Measurements from ENCODE around the gene IL21. TPM values are rescaled to one million over a fixed set of nuclear protein-coding genes. Genes with fewer than 3 reads are reported as not detected.

The IL21 gene
- total and polyA plus RNA-seq, 2 experiments from 2014 or later, result not detected

DNA sequence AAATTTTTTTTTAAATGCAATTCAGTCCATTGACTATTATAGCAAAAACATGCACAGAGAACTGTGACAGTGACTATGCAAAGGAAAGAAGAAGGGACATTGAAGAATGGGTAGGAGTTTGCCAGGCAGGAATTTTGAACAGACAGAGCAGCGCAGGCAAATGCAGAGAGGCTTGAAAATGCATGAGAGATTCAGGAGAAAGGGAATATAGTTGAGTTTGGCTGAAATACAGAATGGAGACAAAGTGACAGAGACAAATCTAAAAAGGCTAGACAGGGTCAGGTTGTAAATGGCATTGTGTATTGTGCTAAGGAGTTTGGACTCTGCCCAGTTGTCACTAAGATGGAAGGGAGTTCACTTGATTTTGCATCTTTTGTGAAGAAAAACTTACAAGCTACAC lies 42.4 kb upstream of the IL21 start:
- Histone ChIP-seq H3K9me2 (replicated peaks; ENCODE audit: insufficient read depth) (no peaks in the 10 kb centered on the region), H3K9me3 (ENCODE audit: low read depth) (no peaks in the 10 kb centered on the region), H3K27ac (no peak overlapping the region), H3K36me3 (replicated peaks; ENCODE audit: insufficient read depth, low read depth) (no peaks in the 10 kb centered on the region), H2AFZ (no peak overlapping the region), H3K4me3 (no peak overlapping the region), H4K20me1 (ENCODE audit: insufficient read depth, poor library complexity, severe bottlenecking) (no peaks in the 10 kb centered on the region), H3K4me2 (no peak overlapping the region), H3K4me1 (ENCODE audit: insufficient read depth) (peaks cover 12% of the 10 kb centered on the region), H3K79me2 (no peaks in the 10 kb centered on the region), H3K27me3 (no peaks in the 10 kb centered on the region)
- DNase-seq (ENCODE audit: low spot score), result no peak
- TF ChIP-seq CTCF (IDR thresholded peaks at IDR 0.05; ENCODE audit: poor library complexity) (no peak), EZH2phosphoT487 (IDR thresholded peaks at IDR 0.05; ENCODE audit: low read depth, severe bottlenecking, unreplicated experiment) (no peak), EZH2 (IDR thresholded peaks at IDR 0.05; ENCODE audit: borderline replicate concordance) (no peak)
- 100% methylated on average over 1 of the region's 1 CpG for WGBS (ENCODE audit: low lambda C conversion rate, missing lambda C conversion rate)

GRCh38 chr4:122662701-122663100 lies 41.8 kb upstream of the IL21 start:
- no peaks in the 10 kb centered on the region for H3K9me3 ChIP-seq (ENCODE audit: low read depth)
- 76% methylated on average over 2 of the region's 2 CpGs for WGBS (ENCODE audit: low lambda C conversion rate, missing lambda C conversion rate)
- no peaks in the 10 kb centered on the region for H3K9me2 ChIP-seq (replicated peaks; ENCODE audit: insufficient read depth)
- no peaks in the 10 kb centered on the region for H3K36me3 ChIP-seq (replicated peaks; ENCODE audit: insufficient read depth, low read depth)
- H3K4me1 ChIP-seq (ENCODE audit: insufficient read depth), result peaks cover 12% of the 10 kb centered on the region
- no peaks in the 10 kb centered on the region for H4K20me1 ChIP-seq (ENCODE audit: insufficient read depth, poor library complexity, severe bottlenecking)
- no peak overlapping the region for H3K4me3 ChIP-seq
- no peak overlapping the region for H3K4me2 ChIP-seq
- DNase-seq (ENCODE audit: low spot score), result no peak
- no peak overlapping the region for H2AFZ ChIP-seq
- TF ChIP-seq EZH2 (IDR thresholded peaks at IDR 0.05; ENCODE audit: borderline replicate concordance) (no peak), EZH2phosphoT487 (IDR thresholded peaks at IDR 0.05; ENCODE audit: low read depth, severe bottlenecking, unreplicated experiment) (no peak), CTCF (IDR thresholded peaks at IDR 0.05; ENCODE audit: poor library complexity) (no peak)
- H3K27ac ChIP-seq, result no peak overlapping the region
- H3K27me3 ChIP-seq, result no peaks in the 10 kb centered on the region
- no peaks in the 10 kb centered on the region for H3K79me2 ChIP-seq

GRCh38 chr4:122661176-122662160 lies 40.6 kb upstream of the IL21 start:
- H2AFZ ChIP-seq, result no peak overlapping the region
- no peaks in the 10 kb centered on the region for H3K9me2 ChIP-seq (replicated peaks; ENCODE audit: insufficient read depth)
- no peak for DNase-seq (ENCODE audit: low spot score)
- H3K27ac ChIP-seq, result no peak overlapping the region
- no peaks in the 10 kb centered on the region for H3K9me3 ChIP-seq (ENCODE audit: low read depth)
- no peaks in the 10 kb centered on the region for H3K36me3 ChIP-seq (replicated peaks; ENCODE audit: insufficient read depth, low read depth)
- H3K79me2 ChIP-seq, result no peaks in the 10 kb centered on the region
- TF ChIP-seq EZH2 (IDR thresholded peaks at IDR 0.05; ENCODE audit: borderline replicate concordance), result no peak
- no peak for TF ChIP-seq CTCF (IDR thresholded peaks at IDR 0.05; ENCODE audit: poor library complexity)
- TF ChIP-seq EZH2phosphoT487 (IDR thresholded peaks at IDR 0.05; ENCODE audit: low read depth, severe bottlenecking, unreplicated experiment), result no peak
- no peak overlapping the region for H3K4me2 ChIP-seq
- H4K20me1 ChIP-seq (ENCODE audit: insufficient read depth, poor library complexity, severe bottlenecking), result no peaks in the 10 kb centered on the region
- no peak overlapping the region for H3K4me3 ChIP-seq
- peaks cover 10% of the 10 kb centered on the region for H3K4me1 ChIP-seq (ENCODE audit: insufficient read depth)
- 71% methylated on average over 4 of the region's 4 CpGs for WGBS (ENCODE audit: low lambda C conversion rate, missing lambda C conversion rate)
- no peaks in the 10 kb centered on the region for H3K27me3 ChIP-seq
